Measurements from ENCODE around the gene KLK12.

DNA sequence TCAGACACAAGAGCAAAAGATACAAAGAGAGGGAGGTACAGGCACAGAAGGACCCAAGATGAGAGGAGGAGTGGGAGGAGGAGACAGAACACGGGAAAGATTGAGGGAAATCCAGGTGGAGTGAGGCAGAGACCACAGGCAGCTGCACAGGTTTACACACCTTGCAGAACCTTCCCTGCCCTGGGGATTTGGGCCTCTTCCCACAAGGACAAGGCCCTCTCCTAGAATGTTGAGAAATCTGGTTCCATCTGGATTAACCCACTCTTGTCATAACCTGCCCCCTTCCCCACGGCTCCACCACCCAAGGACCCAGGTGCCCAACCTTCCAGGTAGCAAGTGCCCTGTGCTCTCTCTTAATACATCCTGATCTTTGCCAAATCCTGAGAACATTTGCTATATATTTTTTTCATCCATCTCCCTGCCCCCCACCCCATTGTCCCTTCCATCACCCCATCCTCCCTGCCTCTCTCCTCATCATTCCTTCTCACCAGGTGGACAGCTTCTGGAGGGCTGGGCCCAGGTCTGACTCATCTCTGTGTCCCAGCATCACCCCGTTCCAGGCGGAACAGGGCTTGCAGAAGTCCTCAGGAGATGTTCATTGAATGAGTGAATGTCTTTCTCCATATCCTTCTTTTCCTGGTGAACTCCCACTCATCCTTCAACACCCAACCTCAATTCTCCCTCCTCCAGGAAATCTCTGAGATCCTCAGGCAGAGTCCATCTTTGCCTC, 24.6 kb downstream of the KLK12 start:
- TF ChIP-seq, protein P1, sequence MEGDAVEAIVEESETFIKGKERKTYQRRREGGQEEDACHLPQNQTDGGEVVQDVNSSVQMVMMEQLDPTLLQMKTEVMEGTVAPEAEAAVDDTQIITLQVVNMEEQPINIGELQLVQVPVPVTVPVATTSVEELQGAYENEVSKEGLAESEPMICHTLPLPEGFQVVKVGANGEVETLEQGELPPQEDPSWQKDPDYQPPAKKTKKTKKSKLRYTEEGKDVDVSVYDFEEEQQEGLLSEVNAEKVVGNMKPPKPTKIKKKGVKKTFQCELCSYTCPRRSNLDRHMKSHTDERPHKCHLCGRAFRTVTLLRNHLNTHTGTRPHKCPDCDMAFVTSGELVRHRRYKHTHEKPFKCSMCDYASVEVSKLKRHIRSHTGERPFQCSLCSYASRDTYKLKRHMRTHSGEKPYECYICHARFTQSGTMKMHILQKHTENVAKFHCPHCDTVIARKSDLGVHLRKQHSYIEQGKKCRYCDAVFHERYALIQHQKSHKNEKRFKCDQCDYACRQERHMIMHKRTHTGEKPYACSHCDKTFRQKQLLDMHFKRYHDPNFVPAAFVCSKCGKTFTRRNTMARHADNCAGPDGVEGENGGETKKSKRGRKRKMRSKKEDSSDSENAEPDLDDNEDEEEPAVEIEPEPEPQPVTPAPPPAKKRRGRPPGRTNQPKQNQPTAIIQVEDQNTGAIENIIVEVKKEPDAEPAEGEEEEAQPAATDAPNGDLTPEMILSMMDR (IDR thresholded peaks at IDR 0.05) = no peak
- TF ChIP-seq POLR2A (IDR thresholded peaks at IDR 0.05) (no peak), POLR2AphosphoS5 (IDR thresholded peaks at IDR 0.05) (no peak), EP300 (IDR thresholded peaks at IDR 0.05) (no peak)

Measured in upper lobe of left lung (tissue), 4 donors.